Gastroesophageal sphincter (tissue), 3 donors: ENCODE results near the gene SLC12A8.

Experiments
- POLR2A ChIP-seq, 2 donors: fragments of 450-650 bp; IDR thresholded peaks; one replicate each; pipeline ENCODE4 v1.6.1; 2017; ENCODE audit warnings: antibody characterized with exemption in 2 of 2, mild to moderate bottlenecking in 2 of 2, moderate library complexity in 1 of 2
- TF ChIP-seq, protein P1 (sequence below), 4 experiments: fragments of 200-600 bp in 2 of 4; fragments of 450-650 bp in 2 of 4; sonication (generic) in 1 of 4; IDR thresholded peaks; one replicate each; pipeline ENCODE4 v1.5.1; 2017 to 2019; ENCODE audit warnings: antibody characterized with exemption in 4 of 4, mild to moderate bottlenecking in 2 of 4, moderate library complexity in 2 of 4

DNA sequence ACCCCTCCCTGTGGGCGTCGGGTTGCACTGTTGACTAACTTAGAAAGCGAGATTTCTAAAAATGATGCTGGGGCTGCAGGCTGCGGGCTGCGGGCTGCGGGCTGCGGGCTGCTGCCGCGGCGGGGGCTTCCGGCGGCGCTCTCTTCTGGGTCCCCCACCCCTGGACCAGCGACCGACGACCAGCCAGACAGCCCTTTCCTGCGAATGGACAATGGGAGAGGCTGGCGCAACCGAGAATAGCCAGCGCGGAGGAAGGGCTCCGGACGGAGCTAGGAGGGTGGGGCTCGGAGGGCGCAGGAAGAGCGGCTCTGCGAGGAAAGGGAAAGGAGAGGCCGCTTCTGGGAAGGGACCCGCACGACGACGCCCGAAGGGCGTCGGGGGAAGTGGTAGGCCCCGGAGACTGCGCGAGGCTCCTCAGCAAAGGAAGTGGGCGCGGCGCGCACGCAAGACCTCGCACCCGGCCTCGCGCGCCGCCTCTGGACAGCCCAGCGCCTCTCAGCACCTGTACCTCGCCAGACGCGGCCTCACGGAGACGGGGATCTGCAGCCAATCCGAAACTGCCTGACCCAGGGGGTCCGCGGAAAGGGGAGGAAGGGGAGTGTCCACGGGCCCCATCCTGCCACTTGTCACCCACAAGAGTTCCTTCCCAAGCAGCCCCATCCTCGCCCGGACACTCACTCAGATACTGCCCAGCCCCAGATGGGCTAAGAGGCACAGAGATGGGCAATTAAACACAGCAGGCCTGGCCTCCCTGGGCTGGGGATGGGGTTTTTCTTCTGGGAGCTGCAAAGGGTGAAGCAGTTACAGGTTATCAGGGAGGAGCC lies 70.7 kb downstream of the SLC12A8 start:
- TF ChIP-seq, protein P1, sequence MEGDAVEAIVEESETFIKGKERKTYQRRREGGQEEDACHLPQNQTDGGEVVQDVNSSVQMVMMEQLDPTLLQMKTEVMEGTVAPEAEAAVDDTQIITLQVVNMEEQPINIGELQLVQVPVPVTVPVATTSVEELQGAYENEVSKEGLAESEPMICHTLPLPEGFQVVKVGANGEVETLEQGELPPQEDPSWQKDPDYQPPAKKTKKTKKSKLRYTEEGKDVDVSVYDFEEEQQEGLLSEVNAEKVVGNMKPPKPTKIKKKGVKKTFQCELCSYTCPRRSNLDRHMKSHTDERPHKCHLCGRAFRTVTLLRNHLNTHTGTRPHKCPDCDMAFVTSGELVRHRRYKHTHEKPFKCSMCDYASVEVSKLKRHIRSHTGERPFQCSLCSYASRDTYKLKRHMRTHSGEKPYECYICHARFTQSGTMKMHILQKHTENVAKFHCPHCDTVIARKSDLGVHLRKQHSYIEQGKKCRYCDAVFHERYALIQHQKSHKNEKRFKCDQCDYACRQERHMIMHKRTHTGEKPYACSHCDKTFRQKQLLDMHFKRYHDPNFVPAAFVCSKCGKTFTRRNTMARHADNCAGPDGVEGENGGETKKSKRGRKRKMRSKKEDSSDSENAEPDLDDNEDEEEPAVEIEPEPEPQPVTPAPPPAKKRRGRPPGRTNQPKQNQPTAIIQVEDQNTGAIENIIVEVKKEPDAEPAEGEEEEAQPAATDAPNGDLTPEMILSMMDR (IDR thresholded peaks at IDR 0.05), result peak in 3 of 4 experiments; percentile 51 to 80 (median 51)
- TF ChIP-seq POLR2A (IDR thresholded peaks at IDR 0.05), result no peak
